ENCODE data around the gene B3GNT2.

DNA sequence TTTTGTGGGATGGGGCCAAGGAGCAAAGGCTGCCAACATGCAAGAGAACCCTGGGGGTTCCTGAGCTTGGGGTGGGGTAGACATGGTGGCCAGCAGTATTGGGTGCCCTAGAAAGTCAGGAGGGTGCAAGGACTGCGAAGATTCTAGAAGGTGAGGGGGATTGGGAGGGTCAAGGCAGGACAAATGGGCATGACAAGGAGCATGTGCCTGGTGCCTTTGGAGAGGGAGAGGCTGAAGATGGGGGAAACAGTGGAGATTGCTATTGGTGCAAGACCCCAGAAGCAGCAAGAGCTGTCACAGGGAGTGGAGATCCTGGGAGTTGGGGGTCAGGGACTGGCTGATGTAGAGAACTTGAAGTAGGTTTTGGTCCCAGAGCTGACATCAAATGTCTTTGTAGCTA is 7.5 kb downstream of the B3GNT2 start:
- TF ChIP-seq, protein P1, sequence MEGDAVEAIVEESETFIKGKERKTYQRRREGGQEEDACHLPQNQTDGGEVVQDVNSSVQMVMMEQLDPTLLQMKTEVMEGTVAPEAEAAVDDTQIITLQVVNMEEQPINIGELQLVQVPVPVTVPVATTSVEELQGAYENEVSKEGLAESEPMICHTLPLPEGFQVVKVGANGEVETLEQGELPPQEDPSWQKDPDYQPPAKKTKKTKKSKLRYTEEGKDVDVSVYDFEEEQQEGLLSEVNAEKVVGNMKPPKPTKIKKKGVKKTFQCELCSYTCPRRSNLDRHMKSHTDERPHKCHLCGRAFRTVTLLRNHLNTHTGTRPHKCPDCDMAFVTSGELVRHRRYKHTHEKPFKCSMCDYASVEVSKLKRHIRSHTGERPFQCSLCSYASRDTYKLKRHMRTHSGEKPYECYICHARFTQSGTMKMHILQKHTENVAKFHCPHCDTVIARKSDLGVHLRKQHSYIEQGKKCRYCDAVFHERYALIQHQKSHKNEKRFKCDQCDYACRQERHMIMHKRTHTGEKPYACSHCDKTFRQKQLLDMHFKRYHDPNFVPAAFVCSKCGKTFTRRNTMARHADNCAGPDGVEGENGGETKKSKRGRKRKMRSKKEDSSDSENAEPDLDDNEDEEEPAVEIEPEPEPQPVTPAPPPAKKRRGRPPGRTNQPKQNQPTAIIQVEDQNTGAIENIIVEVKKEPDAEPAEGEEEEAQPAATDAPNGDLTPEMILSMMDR (IDR thresholded peaks at IDR 0.05 in 2 of 3, conservative IDR thresholded peaks at IDR 0.05 in 1 of 3; ENCODE audit: insufficient read depth in 2 of 3, low read depth in 1 of 3, low read length in 3 of 3): no peak
- no peak for TF ChIP-seq HNRNPK (IDR thresholded peaks at IDR 0.05; ENCODE audit: low read depth, low read length, poor library complexity, severe bottlenecking)
- TF ChIP-seq TBP (optimal IDR thresholded peaks at IDR 0.05; ENCODE audit: low read depth, low read length): no peak
- no peak for TF ChIP-seq KLF6 (CRISPR knock-in tag; IDR thresholded peaks at IDR 0.05; ENCODE audit: borderline replicate concordance)
- no peak for TF ChIP-seq SREBF1 (IDR thresholded peaks at IDR 0.05; ENCODE audit: borderline replicate concordance, low read depth, low read length)
- no peak for TF ChIP-seq MAFK (IDR thresholded peaks at IDR 0.05; ENCODE audit: low read length)
- TF ChIP-seq CREB1 (IDR thresholded peaks at IDR 0.05): no peak
- no peak for TF ChIP-seq CREB1 (CRISPR knock-in tag; IDR thresholded peaks at IDR 0.05)
- no peak for TF ChIP-seq CBX8 (IDR thresholded peaks at IDR 0.05; ENCODE audit: borderline replicate concordance, extremely low read depth, low read depth, low read length, poor library complexity, severe bottlenecking)
- no peak for TF ChIP-seq ZNF124 (CRISPR knock-in tag; IDR thresholded peaks at IDR 0.05)

All from K562 (cell line).